Immature natural killer cell (primary cell): ENCODE measurements around the gene ADAM10. TPM values are rescaled to one million over a fixed set of nuclear protein-coding genes. Genes with fewer than 3 reads are reported as not detected.

ENCODE experiments used
- DNase-seq, 3 donors: peaks; one replicate each; pipeline ENCODE4 v3.0.0; 2022; ENCODE audit warnings: mixed read lengths in 1 of 3
- H3K27ac Mint-ChIP-seq, 6 donors: one replicate each; pipeline ENCODE4 v1.8.0; 2020; ENCODE audit warnings: mixed read lengths in 6 of 6, mild to moderate bottlenecking in 5 of 6, inconsistent platforms in 4 of 6, moderate library complexity in 3 of 6
- H3K27me3 Mint-ChIP-seq, 3 donors: one replicate each; pipeline ENCODE4 v1.8.0; 2020 to 2021; ENCODE audit warnings: low read depth in 3 of 3, mild to moderate bottlenecking in 3 of 3, mixed read lengths in 3 of 3, moderate library complexity in 3 of 3, inconsistent platforms in 1 of 3
- H3K36me3 Mint-ChIP-seq, 3 donors: one replicate each; pipeline ENCODE4 v1.8.0; 2020; ENCODE audit warnings: mixed read lengths in 3 of 3, inconsistent platforms in 2 of 3, mild to moderate bottlenecking in 2 of 3
- H3K4me1 Mint-ChIP-seq, 2 donors: one replicate each; pipeline ENCODE4 v1.8.0; 2020; ENCODE audit warnings: inconsistent platforms in 2 of 2, mild to moderate bottlenecking in 2 of 2, mixed read lengths in 2 of 2, moderate library complexity in 1 of 2
- H3K4me3 Mint-ChIP-seq, 5 donors: one replicate each; pipeline ENCODE4 v1.8.0; 2020; ENCODE audit warnings: mild to moderate bottlenecking in 5 of 5, mixed read lengths in 5 of 5, inconsistent platforms in 3 of 5, moderate library complexity in 3 of 5
- H3K9me3 Mint-ChIP-seq, 6 donors: one replicate each; pipeline ENCODE4 v1.8.0; 2020; ENCODE audit warnings: mild to moderate bottlenecking in 6 of 6, mixed read lengths in 6 of 6, inconsistent platforms in 4 of 6, moderate library complexity in 3 of 6
- polyA plus RNA-seq, 3 donors: library from polyadenylated mRNA; unstranded; fragments of 300-500 nt; fragmentation: Illumina TruSeq; gene quantifications; one replicate each; pipeline ENCODE4 v1.2.3, GENCODE V29; 2021

ADAM10 gene
- polyA plus RNA-seq, 3 donors from 2014 or later: 136 to 314 (median 192) TPM

GRCh38 chr15:58551084-58551763 lies 198.3 kb downstream of the ADAM10 start:
- Mint-ChIP-seq H3K4me1 (peaks cover 55 to 56% of the 10 kb centered on the region in 2 donors), H3K27me3 (peaks cover 7 to 14% (median 13%) of the 10 kb centered on the region in 3 donors), H3K36me3 (peaks cover 0 to 4% (median 0%) of the 10 kb centered on the region in 3 donors), H3K4me3 (peak overlapping the region; percentile 22 to 89 (median 68)), H3K9me3 (no peaks in the 10 kb centered on the region), H3K27ac (peak overlapping the region in 5 of 6 donors; percentile 39 to 91 (median 86))
- DNase-seq: peak; percentile 45 to 57 (median 57)

GRCh38 chr15:58549785-58550074 lies 199.8 kb downstream of the ADAM10 start:
- Mint-ChIP-seq H3K36me3 (peaks cover 0 to 4% (median 0%) of the 10 kb centered on the region in 3 donors), H3K9me3 (no peaks in the 10 kb centered on the region), H3K27ac (peak overlapping the region in 2 of 6 donors; percentile 40 to 85), H3K4me3 (no peak overlapping the region), H3K27me3 (peaks cover 7 to 11% (median 11%) of the 10 kb centered on the region in 3 donors), H3K4me1 (peaks cover 70 to 71% of the 10 kb centered on the region in 2 donors)
- DNase-seq: no peak

- peaks cover 0 to 4% (median 0%) of the 10 kb centered on the region in 3 donors for H3K36me3 Mint-ChIP-seq
- H3K27me3 Mint-ChIP-seq: peaks cover 7 to 11% (median 11%) of the 10 kb centered on the region in 3 donors
- no peaks in the 10 kb centered on the region for H3K9me3 Mint-ChIP-seq
- H3K4me3 Mint-ChIP-seq: no peak overlapping the region
- DNase-seq: no peak
- H3K27ac Mint-ChIP-seq: peak overlapping the region in 3 of 6 donors; percentile 19 to 85 (median 52)
- H3K4me1 Mint-ChIP-seq: peaks cover 72 to 76% of the 10 kb centered on the region in 2 donors
These were observed 200.3 kb downstream of the ADAM10 start for GRCh38 chr15:58549013-58549784.

DNA sequence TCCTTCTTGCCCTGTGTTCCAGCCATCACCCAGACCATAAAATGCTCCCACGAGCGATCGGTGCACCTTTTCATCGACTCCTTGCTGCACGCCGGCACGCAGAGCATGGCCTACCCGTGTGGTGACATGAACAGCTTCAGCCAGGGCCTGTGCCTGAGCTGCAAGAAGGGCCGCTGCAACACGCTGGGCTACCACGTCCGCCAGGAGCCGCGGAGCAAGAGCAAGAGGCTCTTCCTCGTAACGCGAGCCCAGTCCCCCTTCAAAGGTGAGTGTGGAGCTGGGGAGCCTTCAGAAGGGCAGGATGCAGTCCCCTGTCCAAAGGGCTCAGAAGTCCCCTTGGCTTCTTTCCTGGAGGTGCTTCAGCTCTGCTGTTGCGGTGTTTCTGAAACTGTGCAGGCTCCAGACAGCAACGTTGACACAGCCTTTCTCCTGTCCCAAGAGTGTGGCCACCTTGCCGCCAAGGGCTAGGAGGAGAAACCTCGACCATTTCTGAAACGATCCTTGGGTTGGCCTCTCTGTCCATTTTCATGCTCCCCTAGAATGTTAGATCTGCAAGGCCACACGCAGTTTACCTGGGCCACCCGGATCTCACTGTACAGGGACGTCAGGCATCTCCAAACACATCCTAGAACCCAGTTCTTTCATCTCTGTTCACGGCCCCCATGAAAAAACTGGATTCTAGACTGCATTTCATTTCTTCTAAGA lies 201.0 kb downstream of the ADAM10 start:
- no peak overlapping the region for H3K4me3 Mint-ChIP-seq
- peaks cover 65 to 75% of the 10 kb centered on the region in 2 donors for H3K4me1 Mint-ChIP-seq
- peaks cover 4 to 9% (median 7%) of the 10 kb centered on the region in 3 donors for H3K27me3 Mint-ChIP-seq
- peaks cover 0 to 4% (median 0%) of the 10 kb centered on the region in 3 donors for H3K36me3 Mint-ChIP-seq
- H3K9me3 Mint-ChIP-seq: no peaks in the 10 kb centered on the region
- H3K27ac Mint-ChIP-seq: peak overlapping the region in 3 of 6 donors; percentile 45 to 91 (median 52)
- no peak for DNase-seq

- peaks cover 58 to 71% of the 10 kb centered on the region in 2 donors for H3K4me1 Mint-ChIP-seq
- no peak overlapping the region for H3K4me3 Mint-ChIP-seq
- peaks cover 3 to 9% (median 4%) of the 10 kb centered on the region in 3 donors for H3K27me3 Mint-ChIP-seq
These were observed 201.7 kb downstream of the ADAM10 start for GRCh38 chr15:58547628-58548307.

GRCh38 chr15:58546635-58547627 lies 202.6 kb downstream of the ADAM10 start:
- peak overlapping the region in 4 of 5 donors; percentile 15 to 67 (median 49) for H3K4me3 Mint-ChIP-seq
- H3K27ac Mint-ChIP-seq: peak overlapping the region in 5 of 6 donors; percentile 81 to 99 (median 91)
- DNase-seq: no peak
- peaks cover 50 to 68% of the 10 kb centered on the region in 2 donors for H3K4me1 Mint-ChIP-seq
- H3K9me3 Mint-ChIP-seq: no peaks in the 10 kb centered on the region
- H3K36me3 Mint-ChIP-seq: peaks cover 0 to 4% (median 0%) of the 10 kb centered on the region in 3 donors
- peaks cover 3 to 7% (median 4%) of the 10 kb centered on the region in 3 donors for H3K27me3 Mint-ChIP-seq

More at GRCh38 chr15:58547628-58548307, 201.7 kb downstream of the ADAM10 start:
- no peak for DNase-seq
- no peaks in the 10 kb centered on the region for H3K9me3 Mint-ChIP-seq
- peak overlapping the region in 4 of 6 donors; percentile 17 to 91 (median 39) for H3K27ac Mint-ChIP-seq
- H3K36me3 Mint-ChIP-seq: peaks cover 0 to 4% (median 0%) of the 10 kb centered on the region in 3 donors

- DNase-seq: no peak
- Mint-ChIP-seq H3K4me3 (peak overlapping the region in 4 of 5 donors; percentile 33 to 86 (median 78)), H3K27me3 (peaks cover 2 to 7% (median 3%) of the 10 kb centered on the region in 3 donors), H3K4me1 (peaks cover 42 to 60% of the 10 kb centered on the region in 2 donors), H3K9me3 (no peaks in the 10 kb centered on the region), H3K27ac (peak overlapping the region in 5 of 6 donors; percentile 82 to 99 (median 91)), H3K36me3 (peaks cover 0 to 2% (median 0%) of the 10 kb centered on the region in 3 donors)
These were observed 203.4 kb downstream of the ADAM10 start for GRCh38 chr15:58546066-58546591.

DNA sequence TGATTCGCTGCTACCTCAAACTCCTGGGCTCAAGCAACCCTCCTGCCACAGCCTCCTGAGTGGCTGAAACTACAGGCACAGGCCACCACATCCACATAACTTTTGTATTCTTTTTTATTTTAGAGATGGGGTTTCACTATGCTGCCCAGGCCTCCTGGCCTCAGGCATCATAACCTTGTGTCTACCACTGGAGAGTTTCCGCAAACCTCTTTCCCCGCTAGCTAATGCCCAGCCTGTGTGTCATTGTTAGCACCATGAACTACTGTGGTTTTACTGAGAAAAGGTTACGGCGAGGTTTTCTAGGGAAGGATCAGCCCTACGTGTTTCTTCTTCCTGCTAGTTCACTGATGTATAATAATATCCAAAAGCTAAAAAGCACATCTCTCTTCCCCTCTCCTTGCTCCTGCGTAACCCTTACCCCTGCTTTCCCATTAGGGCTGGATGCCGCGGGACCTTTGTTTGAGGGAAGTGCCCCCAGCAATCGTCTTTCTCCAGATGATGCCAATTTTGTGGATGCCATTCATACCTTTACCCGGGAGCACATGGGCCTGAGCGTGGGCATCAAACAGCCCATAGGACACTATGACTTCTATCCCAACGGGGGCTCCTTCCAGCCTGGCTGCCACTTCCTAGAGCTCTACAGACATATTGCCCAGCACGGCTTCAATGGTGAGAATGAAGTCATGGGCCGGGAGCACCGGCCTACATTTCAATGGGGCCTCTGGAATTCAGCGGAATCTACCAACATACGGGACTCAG lies 204.0 kb downstream of the ADAM10 start:
- H3K4me1 Mint-ChIP-seq: peaks cover 35 to 54% of the 10 kb centered on the region in 2 donors
- H3K36me3 Mint-ChIP-seq: no peaks in the 10 kb centered on the region
- H3K9me3 Mint-ChIP-seq: no peaks in the 10 kb centered on the region
- peak overlapping the region; percentile 89 to 99 (median 95) for H3K27ac Mint-ChIP-seq
- H3K27me3 Mint-ChIP-seq: peaks cover 3 to 4% (median 3%) of the 10 kb centered on the region in 3 donors
- DNase-seq: peak; percentile 65 to 76 (median 68)
- H3K4me3 Mint-ChIP-seq: peak overlapping the region; percentile 65 to 86 (median 79)

DNA sequence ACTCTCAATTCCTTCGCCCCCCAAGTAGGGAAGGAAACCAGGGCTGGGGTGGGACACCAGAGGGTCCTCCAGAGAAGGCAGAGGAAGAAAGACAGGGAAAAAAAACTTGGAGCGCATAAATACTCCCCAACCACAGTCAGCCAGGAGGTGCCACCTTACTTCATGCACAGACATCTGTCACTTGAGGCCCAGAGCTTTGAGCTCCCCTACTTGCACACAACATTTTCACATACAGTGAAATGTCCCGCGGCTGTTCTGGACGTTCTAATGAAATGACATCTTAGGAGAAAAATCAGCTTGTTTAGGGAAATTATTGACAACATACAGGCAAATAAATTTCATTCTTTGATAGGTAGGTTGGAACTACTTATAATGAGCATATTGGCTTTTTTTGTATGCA lies 204.8 kb downstream of the ADAM10 start:
- H3K27me3 Mint-ChIP-seq: peaks cover 0 to 5% (median 0%) of the 10 kb centered on the region in 3 donors
- H3K4me3 Mint-ChIP-seq: peak overlapping the region; percentile 65 to 86 (median 79)
- DNase-seq: no peak
- no peaks in the 10 kb centered on the region for H3K9me3 Mint-ChIP-seq
- no peaks in the 10 kb centered on the region for H3K36me3 Mint-ChIP-seq
- peaks cover 29 to 47% of the 10 kb centered on the region in 2 donors for H3K4me1 Mint-ChIP-seq
- peak overlapping the region; percentile 89 to 99 (median 95) for H3K27ac Mint-ChIP-seq

DNA sequence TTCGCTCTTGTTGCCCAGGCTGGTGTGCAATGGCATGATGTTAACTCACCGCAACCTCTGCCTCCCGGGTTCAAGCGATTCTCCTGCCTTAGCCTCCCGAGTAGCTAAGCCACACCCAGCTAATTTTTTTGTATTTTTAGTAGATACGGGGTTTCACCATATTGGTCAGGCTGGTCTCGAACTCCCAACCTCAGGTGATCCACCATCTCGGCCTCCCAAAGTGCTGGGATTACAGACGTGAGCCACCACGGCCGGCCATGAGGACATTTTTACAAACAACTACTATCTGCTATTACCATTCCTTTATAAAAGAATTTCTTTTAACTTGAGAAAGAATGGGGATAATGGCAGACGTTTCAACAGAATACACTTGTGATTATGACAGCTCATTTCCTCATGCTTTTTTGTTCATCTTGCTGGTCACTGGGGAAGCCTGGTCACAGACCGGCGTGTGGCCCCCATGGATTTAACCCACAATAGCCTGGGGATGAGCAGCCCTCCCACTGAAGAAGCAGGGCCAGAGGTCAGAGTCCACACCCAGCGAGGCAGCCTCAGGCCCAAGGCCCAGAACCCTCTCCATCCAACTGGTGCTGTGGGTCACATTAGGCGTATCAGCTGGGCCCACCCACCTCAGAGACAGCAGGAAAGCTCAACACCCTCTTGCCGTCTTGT lies 205.7 kb downstream of the ADAM10 start:
- Mint-ChIP-seq H3K27ac (peak overlapping the region in 2 of 6 donors; percentile 45 to 57), H3K4me3 (peak overlapping the region in 1 of 5 donors; percentile 29), H3K36me3 (no peaks in the 10 kb centered on the region), H3K27me3 (peaks cover 0 to 3% (median 0%) of the 10 kb centered on the region in 3 donors), H3K4me1 (peaks cover 29 to 43% of the 10 kb centered on the region in 2 donors), H3K9me3 (no peaks in the 10 kb centered on the region)
- DNase-seq: no peak
